Stimulated activated CD4-positive, alpha-beta T cell treated with anti-CD3 and anti-CD28 coated beads, Interleukin-1b, Interleukin-23, amount 100 ng/mL, for 1 hour (primary cell): ENCODE data around the gene ASB3.
"Not testable (repeated sequence)": the region's sequence is repeated elsewhere in the genome, so short reads cannot be mapped to it uniquely, and the experiment has no call there.

Experiments
- DNase-seq, 2 donors: peaks; one replicate each; pipeline ENCODE4 v3.0.0-alpha.2; 2020; ENCODE audit warnings: low read depth in 2 of 2

Gene ASB3, protein sequence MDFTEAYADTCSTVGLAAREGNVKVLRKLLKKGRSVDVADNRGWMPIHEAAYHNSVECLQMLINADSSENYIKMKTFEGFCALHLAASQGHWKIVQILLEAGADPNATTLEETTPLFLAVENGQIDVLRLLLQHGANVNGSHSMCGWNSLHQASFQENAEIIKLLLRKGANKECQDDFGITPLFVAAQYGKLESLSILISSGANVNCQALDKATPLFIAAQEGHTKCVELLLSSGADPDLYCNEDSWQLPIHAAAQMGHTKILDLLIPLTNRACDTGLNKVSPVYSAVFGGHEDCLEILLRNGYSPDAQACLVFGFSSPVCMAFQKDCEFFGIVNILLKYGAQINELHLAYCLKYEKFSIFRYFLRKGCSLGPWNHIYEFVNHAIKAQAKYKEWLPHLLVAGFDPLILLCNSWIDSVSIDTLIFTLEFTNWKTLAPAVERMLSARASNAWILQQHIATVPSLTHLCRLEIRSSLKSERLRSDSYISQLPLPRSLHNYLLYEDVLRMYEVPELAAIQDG

DNA sequence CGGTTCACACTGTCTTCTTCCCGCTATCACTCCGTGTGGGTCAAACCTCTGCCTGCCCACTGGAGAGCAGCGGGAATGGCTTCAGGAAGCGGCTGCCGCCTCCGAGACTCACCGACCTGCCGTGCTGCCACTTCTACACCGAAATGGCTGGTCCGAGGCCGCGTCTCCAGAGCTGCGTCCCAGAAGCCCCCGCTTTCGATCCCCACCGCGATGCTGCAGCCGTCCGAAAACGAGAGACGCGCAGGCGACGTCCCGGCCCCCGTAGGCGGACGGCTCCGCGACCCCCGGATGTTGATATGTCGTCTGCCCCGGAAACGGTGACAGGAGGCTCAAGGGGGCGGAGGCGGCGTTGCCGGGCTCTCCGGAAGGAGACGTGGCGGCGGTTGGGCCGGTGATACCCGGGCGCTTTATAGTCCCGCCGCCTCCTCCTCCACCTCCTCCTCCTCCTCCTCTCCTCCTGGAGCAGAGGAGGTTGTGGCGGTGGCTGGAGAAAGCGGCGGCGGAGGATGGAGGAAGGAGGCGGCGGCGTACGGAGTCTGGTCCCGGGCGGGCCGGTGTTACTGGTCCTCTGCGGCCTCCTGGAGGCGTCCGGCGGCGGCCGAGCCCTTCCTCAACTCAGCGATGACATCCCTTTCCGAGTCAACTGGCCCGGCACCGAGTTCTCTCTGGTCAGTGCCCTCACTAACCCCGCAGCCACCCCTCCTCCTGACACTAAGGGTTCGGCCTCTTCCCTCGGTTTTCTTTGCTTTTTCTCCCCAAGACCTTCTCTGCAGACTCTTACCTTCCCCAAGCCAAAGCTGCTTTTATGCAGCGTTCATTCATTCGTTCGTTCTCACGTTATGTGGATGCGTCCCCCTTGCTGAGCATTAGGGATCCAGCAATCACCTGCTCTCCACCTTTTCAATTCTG, at the start of gene ASB3, which contains the start of gene ERLEC1:
TSS of gene ASB3 (minus strand) at position 249 of the 909 bp plus-strand sequence. CDS start 21,381 bp downstream, outside the sequence.
TSS of gene ERLEC1 (plus strand) at position 340 of the 909 bp plus-strand sequence. CDS start at position 507, 167 bp downstream.
- peak; percentile 59 to 62 for DNase-seq

DNA sequence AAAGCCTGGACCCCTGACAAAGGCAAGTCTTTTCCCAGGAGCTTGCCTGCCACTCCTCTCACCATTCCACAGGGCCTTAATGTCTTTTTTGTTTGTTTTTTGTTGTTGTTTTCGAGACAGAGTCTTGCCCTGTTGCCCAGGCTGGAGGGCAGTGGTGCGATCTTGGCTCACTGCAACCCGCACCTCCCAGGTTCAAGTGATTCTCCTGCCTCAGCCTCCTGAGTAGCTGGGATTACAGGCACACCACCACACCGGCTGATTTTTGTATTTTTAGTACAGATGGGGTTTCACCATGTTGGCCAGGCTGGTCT, 43.2 kb upstream of the ASB3 start:
- not testable (repeated sequence) for DNase-seq

DNA sequence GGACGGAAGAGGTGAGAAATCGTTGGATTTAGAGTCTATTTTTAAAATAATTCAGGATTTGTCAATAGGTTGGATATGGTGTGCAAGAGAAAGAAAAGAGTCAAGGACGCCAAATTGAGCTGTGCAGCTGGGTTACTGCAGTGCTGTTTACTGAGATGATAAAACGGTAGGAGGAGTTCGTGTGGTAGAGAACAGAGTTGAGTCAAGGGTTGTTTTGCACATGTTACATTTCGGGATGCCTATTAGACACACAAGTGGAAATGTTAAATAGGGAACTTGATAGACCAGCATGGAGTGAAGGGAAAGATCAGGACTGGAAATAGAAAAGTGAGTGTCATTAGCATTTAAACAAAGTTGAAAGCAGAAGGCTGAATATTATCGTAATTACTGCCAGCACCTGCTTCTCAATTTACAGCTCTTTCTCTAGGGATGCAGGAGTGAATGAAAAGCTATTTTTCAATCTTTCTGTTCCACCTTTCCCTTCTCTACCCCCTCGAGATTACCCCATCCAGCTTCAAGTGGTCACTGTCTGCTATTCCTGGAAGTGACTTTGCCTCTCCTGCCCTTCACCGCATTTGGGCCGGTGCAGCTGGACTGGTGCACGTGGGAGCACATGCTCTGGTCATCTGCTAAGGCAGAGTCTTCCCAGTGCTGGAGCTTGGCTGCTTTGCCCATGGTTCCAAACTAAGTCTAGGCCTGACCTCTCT, 42.7 kb upstream of the ASB3 start:
- no peak for DNase-seq

DNA sequence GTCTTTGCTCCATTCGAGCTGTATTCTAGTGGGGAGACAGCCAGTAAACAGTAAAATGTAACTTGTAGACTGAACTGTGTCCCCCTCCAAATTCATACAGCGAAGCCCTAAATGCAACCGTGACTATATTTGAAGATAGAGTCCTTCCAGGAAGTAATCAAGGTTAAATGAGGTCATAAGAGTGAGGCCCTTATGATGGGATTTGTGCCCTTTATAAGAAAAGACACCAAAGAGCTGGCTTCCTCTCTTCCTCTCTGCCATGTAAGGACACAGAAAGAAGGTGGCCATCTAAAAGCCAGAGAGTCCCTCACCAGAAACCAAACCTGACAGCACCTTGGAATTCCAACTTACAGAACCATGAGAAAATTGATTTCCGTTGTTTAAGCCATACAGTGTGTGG, 41.6 kb upstream of the ASB3 start:
- no peak for DNase-seq

DNA sequence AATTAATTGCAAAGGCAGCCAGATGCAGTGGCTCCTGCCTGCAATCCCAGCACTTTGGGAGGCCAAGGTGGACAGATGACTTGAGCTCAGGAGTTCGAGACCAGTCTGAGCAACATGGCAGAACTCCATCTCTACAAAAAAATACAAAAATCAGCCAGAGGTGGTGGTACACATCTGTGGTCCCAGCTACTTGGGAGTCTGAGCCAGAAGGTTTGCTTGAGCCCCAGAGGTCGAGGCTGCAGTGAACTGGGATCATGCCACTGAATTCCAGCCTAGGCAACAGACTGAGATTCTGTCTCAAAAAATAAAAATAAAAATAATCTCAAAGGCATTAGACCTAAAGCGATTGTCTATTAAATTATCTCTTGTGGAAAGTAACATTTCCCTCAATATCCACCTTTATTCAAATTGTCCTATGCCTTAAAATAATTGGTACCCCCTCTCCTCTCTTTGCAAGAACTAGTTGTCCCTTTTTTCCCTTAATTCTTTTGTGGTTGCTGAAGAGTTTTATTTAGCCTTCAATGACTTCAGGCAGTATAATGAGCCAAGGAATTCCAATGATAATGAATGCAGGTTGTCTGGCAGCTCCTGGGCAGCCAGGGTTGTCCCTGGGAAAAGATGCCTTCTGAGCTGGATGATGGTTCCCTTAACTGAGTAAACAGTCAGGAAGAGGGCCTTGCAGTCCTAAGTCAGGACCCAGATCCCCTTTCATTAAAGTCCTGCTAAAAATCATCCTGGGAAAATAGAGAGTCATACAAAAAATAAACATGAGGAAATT, 40.8 kb upstream of the ASB3 start:
- no peak for DNase-seq

DNA sequence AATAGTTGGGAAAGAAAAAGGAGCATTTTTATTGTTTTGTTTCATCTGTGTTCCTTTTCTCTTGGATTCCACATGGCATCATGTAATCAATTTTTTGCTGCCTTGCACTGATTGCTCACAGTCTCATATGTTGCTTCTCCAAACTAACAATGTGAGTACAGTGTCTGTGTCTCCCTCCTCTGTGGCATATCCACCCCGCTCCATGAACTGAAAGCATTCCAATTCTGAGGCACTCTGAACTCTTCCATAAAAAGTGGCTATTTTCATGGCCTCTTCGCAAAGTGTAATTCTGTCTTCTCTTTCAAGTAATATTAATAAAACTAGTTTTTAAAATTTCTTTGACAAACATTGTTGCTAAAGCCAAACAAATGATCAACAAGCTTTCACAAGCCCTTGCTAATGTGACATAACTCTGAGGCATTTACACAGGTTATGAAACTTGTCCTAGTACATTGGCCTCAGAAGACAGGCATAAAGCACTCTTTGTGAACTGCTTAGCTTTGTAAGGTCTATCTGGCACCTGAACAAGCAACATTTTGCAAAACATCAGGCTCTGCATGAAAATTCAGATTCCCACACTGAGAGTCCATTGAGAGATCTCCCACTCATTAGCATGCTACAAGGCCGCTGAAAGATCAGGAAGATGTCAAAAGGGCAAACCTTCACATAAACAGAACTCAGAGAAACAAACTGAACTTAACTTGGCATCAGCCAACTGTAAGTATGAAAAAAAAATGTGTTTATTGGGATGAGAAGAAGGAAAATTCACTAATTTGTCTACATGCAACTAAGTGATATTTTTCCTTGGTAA, 40.0 kb upstream of the ASB3 start:
- no peak for DNase-seq

DNA sequence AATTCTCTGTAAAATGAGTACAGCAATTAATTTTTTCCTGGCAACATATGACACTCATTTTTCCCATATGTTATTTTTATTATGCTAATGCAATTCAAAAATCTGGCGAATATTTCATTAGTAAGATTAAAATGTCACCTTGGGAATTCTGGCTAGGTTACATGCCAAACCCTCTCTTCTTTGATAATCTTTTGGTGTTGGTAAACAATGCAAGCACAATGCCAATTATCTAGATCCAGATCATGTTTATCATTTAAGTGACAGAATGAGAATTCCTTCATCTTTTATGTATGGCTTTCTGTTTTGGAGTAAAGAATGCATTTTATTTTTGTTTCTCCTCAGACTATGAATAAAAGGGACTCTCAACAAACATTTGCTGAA, 39.3 kb upstream of the ASB3 start:
- no peak for DNase-seq

DNA sequence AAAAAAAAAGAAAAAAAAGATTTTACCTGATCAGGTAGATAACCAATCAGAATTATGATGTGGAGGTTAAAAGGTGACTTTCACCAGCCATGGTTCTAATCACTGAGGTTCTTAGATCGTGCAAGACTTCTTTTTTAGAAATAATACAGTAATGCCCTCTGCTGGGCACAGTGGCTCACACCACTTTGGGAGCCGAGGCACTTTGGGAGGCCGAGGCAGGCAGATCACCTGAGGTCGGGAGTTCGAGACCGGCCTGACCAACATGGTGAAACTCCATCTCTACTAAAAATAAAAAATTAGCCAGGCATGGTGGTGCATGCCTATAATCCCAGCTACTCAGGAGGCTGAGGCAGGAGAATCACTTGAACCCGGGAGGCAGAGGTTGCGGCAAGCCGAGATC, 36.9 kb upstream of the ASB3 start:
- DNase-seq, result not testable (repeated sequence)

DNA sequence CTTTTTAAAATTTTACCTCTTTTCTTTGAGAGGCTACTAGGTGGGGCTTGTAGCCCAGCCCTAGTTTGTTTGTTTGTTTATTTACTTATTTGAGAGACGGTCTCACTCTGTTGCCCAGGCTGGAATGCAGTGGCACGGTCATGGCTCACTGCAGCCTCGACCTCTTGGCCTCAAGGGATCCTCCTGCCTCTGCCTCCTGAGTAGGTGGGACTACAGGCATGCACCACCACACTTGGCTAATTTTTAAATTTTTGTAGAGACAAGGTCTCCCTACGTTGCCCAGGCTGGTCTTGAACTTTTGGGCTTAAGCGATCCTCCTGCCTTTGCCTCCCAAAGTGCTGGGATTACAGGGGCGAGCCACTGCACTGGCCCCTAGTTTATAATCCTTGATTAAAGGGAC, 35.1 kb upstream of the ASB3 start:
- no peak for DNase-seq

DNA sequence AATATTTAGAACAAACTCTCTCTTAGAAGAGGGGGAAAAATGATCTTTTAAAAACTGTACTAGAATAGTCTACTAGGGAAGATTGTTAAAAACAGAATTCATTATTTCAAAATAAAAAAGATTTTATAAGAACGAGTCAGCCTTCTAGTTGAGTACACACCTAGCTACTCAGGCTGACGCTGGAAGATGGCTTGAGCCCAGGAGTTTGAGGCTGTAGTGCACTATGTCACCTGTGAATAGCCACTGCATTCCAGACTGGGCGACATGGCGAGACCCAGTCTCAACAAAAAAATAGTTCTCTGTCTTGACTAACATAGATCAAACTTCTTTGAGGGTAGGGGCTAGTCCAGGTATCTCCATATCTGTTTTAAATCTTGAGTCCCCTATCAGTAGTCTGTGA, 34.0 kb upstream of the ASB3 start:
- DNase-seq, result no peak

DNA sequence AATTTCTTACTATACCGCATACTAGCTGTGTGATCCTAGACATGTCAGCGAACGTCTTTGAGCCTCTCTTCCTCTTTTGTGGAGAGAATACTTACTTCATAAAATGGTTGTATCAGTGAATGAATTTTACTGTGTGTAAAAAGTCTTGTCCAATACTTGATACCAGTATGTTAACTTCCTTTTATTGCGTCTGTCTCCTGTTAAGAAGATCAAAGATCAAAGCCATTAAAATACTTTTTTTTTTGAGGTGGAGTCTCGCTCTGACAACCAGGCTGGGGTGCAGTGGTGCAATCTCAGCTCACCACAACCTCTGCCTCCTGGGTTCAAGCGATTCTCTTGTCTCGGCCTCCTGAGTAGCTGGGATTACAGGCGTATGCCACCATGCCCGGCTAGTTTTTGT, 33.3 kb upstream of the ASB3 start:
- DNase-seq, result no peak

DNA sequence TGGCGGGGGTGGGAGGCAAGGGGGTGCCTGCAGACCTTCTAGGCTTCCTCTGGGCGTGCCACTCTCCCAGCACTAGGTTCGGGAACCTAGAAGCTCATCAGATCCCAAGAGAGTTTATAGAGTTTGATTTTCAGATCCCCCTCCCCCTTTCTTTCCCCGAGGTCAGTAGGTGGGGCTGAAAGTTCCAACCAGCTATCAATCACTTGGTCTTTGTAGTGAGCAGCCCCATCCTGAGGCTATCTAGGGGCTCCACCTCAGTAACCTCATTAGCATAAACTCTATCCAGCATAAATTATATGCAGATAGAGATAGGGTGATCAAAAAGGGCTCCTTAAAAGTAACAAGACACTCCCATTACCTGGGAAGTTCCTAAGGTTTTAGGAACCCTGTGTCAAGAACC, 32.9 kb upstream of the ASB3 start:
- DNase-seq, result no peak

DNA sequence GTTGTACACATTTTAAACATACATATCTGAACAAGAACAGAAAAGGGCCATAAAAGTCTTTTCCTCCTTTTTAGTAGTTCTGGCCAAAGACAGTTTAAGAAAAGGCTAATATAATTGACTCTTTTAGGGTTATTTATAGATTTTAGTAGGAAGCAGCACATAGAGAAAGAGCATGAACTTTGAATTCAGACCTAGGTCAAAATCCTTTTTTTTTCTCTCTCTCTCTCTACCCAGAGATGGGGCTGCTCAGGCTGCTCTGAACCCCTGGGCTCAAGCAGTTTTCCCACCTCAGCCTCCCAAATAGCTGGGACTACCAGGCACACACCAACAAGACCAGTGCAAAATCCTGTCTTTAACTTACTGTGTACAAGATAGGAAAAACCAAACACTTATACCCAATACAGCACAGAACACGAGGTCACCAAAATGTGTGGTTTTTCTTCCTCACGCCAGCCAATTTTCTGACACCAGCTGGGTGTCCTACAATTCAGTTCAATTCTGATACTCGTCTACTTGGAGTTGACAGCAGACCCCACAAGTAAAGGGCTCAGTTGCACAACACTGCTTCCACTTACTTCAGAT, 32.2 kb upstream of the ASB3 start:
- no peak for DNase-seq

DNA sequence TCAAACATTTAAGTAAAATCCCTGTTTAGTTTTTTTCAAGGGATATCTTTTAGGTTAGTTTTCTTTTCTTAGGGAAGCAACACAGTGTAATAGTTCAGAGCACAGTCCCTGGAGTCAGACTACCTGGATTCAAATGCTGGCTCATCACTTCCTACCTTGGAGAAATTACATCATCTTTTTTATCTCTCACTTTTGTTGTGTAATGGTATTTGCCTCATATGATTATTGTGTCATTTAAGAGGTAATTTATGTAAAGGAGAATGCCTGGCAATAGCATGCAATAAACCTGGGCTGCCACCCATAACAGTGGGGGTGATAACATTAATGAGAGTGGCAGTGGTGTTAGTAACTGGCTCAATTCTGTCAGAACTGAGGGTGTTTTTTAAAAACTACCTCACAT, 26.4 kb upstream of the ASB3 start:
- DNase-seq, result no peak

DNA sequence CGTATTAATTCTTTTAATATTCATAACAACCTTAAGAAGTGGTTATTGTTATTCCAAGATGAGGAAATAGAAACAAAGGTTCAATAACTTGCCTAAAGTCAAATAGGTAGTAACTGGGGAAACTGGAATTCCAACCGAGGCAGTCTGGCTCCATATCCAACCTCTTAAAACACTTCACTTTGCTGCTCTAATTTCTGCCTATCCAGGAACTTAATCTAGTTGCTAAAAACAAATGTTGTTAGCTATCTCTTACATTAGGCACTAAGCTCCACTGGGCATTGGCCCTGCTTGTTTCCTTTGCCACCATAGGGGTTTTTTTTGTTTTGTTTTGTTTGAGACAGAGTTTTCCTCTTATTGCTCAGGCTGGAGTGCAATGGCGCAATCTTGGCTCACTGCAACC, 24.8 kb upstream of the ASB3 start:
- no peak for DNase-seq

DNA sequence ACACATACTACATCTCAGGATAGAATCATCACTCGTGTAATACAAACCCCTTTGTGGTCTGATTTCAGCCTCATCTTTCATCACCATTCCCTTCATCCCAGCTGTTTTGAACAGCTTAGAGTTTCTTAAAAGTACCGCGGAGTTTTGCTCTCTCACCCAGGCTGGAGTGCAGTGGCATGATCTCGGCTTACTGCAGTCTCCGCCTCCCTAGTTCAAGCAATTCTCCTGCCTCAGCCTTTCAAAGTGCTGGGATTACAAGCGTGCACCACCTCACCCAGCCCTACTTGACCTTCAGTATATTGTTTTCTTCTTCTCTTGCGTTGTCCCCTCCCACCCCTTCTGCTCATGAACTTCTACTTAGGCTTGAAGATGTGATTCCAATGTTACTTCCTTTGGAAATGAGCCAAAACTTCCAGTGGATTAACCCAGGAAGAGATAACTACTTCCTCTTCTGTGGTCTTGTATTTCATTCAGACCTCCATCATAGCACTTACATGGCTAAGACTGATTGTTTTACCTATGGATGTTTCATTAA, 15.9 kb upstream of the ASB3 start:
- DNase-seq, result no peak

DNA sequence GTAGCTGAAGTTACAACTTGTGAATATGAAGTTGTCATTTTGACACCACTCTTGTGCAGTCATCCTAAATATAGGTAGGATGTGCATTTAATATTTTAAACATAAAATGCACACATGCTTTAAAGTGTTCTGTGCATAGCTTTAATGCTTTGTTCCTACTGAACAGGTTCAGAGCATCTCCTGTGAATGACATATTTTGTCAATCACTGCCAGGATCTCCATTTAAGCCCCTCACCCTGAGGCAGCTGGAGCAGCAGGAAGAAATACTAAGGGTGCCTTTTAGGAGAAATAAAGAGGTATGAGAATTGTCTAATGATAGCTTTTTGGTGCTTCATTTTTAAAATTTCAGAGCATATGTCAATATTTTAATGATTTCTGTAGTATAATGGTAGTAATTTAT, 14.8 kb upstream of the ASB3 start:
- no peak for DNase-seq

DNA sequence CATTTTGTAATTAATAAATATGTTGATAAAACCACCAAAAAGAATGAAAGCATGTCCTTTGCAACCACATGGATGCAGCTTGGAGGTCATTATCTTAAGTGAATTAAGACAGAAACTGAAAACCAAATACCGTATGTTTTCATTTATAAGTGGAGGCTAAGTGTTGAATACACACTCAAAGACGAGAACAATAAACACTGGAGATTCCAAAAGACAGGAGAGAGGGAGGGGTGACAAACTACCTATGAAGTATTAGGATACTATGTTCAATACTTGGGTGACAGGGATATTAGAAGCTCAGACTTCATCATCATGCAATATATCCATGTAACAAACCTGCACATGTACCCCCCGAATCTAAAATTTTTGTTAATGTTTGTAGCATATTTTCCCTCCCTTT, 7.1 kb upstream of the ASB3 start:
- no peak for DNase-seq

DNA sequence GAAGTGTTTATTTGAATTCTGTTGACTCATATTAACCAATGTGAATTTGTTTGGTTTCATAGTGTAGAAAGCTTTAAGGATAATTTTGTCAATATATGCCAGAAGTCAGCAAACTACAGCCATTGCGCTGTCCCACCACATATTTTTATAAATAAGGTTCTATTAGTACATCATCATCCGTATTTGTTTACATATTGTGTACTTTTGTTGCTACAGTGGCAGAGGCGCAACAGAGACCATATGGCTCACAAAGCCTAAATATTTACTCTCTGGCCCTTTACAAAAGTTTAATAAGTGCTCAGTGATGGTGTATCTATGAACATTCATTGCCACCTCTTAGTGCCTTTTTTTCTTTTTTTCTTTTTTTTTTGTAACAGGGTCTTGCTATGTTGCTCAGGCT, 6.5 kb upstream of the ASB3 start:
- no peak for DNase-seq
